ENCODE results near the gene CNTN4.

The CNTN4 gene

DNA sequence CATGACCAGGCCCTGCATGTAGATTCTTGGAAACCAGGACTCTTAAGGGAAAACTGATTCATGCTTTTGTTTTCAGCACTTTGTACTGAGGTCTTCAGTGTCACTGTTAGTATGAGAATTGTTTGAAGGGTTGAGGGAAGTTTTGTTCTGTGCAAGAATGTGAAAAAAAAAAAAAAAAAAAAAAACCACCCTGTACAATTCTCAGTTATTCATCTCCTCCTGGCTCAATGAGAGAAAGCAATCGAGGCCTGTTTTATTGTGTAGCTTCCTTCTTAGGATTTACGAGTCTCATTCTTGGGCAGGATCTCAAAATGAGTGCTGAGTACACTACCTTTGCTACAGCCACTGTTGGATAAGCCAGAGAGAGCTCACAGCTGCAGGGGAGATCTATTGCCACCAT, 469.5 kb downstream of the CNTN4 start:
- DNase-seq (no peak), ATAC-seq (no peak)
- H3K4me1 Mint-ChIP-seq = no peaks in the 10 kb centered on the region
- H3K9me3 Mint-ChIP-seq = no peaks in the 10 kb centered on the region
- no peaks in the 10 kb centered on the region for H3K36me3 Mint-ChIP-seq (ENCODE audit: low read depth)
- H3K27ac Mint-ChIP-seq = no peak overlapping the region
- H3K27me3 Mint-ChIP-seq = no peaks in the 10 kb centered on the region
- H3K4me3 Mint-ChIP-seq = no peak overlapping the region

DNA sequence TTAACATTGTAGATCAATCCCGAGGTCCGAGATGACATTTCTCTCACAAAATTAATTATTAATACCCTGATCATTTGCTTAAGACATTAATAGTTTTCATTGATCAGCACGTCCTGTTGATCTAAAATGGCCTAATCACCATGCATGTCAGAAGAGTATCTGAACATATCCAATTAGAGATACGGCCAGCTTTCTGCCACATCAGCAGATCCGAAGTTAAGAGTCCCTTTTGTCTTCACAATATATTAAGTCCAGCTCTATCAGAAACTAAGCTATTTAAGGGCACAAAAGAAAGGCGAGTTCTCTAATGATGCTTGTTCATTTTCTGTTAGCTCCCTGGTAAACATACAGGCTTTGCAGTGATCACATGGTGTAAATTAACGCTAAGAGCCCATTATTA, 470.3 kb downstream of the CNTN4 start:
- Mint-ChIP-seq H3K36me3 (ENCODE audit: low read depth) (no peaks in the 10 kb centered on the region), H3K4me1 (no peaks in the 10 kb centered on the region), H3K27ac (no peak overlapping the region), H3K9me3 (no peaks in the 10 kb centered on the region), H3K27me3 (no peaks in the 10 kb centered on the region), H3K4me3 (no peak overlapping the region)
- DNase-seq = no peak
- no peak for ATAC-seq

DNA sequence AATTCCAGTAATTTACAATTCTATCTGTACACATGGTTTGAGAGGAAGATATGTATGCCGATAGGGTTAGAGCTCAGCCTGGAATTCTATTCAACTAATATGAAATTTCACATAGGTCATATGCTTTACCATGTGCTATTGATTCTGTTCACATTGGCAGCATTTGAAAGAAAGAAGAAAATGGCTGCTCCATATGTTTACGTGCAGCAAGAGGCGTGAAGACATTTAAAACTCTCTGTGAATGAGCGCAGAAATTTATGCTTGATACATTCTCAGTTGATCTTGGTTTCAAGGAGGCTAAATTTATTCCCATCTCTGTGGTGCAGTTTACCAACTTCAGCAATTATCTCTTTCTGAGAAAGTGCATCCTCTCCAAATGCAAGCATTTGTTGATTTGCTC, 478.9 kb downstream of the CNTN4 start:
- no peak overlapping the region for H3K27ac Mint-ChIP-seq
- H3K4me1 Mint-ChIP-seq = no peaks in the 10 kb centered on the region
- no peaks in the 10 kb centered on the region for H3K36me3 Mint-ChIP-seq (ENCODE audit: low read depth)
- DNase-seq = no peak
- no peaks in the 10 kb centered on the region for H3K9me3 Mint-ChIP-seq
- H3K27me3 Mint-ChIP-seq = no peaks in the 10 kb centered on the region
- no peak for ATAC-seq
- no peak overlapping the region for H3K4me3 Mint-ChIP-seq

DNA sequence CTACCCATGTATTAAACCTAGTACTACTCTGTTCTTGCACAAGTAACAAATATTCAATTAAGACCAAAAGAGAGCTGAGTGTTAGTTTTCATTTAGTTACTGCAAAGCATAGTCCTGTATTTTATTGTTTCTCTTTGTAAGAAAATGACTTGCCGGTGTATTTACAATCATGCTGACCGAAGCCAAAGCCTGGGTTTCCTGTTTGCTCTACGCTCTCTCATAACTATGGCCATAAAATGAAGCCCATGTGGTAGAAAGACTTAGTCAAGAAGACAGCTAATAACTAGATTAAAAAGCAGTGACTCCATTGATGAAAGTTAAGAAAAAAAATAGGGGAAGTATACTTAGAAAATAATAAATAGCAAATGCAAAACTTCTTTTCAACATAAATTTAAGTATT, 479.9 kb downstream of the CNTN4 start:
- ATAC-seq (no peak), DNase-seq (no peak)
- H3K4me1 Mint-ChIP-seq = no peaks in the 10 kb centered on the region
- H3K27me3 Mint-ChIP-seq = no peaks in the 10 kb centered on the region
- H3K27ac Mint-ChIP-seq = no peak overlapping the region
- H3K36me3 Mint-ChIP-seq (ENCODE audit: low read depth) = no peaks in the 10 kb centered on the region
- no peaks in the 10 kb centered on the region for H3K9me3 Mint-ChIP-seq
- H3K4me3 Mint-ChIP-seq = no peak overlapping the region

DNA sequence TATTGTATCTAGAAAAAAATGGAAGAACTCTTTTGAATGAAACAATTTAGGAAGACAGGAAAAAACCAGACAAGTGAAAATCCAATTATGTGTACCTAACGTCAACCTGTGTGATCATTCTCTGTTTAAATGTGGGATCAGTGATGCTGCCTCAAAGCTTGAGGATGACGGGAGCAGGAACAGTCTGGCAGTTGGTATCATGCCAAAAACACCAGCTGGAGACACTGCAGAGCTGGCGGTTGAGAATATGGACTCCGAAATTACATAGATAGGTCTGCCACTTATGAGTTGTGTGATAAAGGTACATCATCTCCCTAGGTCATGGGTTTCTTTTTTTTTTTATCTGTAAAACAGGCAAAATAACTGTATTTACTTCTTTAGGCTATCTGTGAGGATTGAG, 480.5 kb downstream of the CNTN4 start:
- H3K27ac Mint-ChIP-seq = no peak overlapping the region
- no peaks in the 10 kb centered on the region for H3K9me3 Mint-ChIP-seq
- DNase-seq = no peak
- no peaks in the 10 kb centered on the region for H3K27me3 Mint-ChIP-seq
- no peak overlapping the region for H3K4me3 Mint-ChIP-seq
- H3K36me3 Mint-ChIP-seq (ENCODE audit: low read depth) = no peaks in the 10 kb centered on the region
- ATAC-seq = no peak
- no peaks in the 10 kb centered on the region for H3K4me1 Mint-ChIP-seq

DNA sequence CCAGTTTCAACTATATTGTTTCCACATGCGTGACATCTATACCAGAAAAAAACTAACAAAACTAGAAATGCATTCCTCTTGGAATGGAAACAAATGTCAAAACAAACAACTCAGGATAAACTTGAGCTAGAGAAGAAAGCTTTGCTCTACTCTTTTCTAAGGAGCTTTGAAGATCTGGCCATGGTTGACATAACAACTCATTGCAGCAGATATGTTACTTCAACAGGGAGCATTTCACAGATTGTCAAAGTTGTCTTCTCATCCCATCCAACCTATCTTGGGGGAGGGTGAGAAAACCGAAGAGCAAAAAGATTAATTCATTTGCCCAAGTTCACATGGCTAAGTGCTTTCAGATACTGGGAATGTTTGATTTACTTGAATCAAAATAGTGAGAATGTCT, 484.4 kb downstream of the CNTN4 start:
- H3K27me3 Mint-ChIP-seq = no peaks in the 10 kb centered on the region
- H3K4me1 Mint-ChIP-seq = no peaks in the 10 kb centered on the region
- ATAC-seq (no peak), DNase-seq (no peak)
- no peak overlapping the region for H3K27ac Mint-ChIP-seq
- H3K4me3 Mint-ChIP-seq = no peak overlapping the region
- no peaks in the 10 kb centered on the region for H3K9me3 Mint-ChIP-seq
- no peaks in the 10 kb centered on the region for H3K36me3 Mint-ChIP-seq (ENCODE audit: low read depth)

DNA sequence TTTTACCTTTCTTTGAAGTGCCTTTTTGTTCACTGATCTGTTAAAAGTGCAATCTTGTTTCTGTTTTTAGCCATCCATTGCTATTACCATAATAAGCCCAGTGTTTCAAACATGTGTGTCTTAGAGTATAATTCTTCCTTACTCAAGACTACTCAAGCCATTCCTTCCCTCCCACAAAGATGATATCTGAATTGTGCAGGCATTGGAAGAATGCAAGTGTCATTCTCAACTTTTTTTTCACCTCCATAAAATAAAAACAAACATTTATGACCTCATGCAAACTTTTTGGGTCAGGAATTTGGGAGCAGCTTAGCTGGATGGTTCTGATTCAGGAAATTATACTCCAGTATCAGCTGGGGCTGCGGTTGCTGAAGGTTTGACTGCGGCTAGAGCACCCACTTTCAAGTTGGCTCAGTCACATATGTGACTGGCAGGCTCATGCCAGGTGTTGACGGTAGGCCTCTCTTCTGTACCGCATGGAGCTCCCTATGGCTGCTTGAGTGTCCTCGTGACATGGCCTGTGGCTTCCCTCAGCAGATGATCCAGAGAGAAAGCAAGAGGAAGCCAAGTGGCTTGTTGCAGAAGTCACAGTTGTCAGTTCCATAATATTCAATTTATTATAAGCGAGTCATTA, 490.8 kb downstream of the CNTN4 start:
- Mint-ChIP-seq H3K4me3 (no peak overlapping the region), H3K36me3 (ENCODE audit: low read depth) (no peaks in the 10 kb centered on the region), H3K9me3 (peaks cover 8% of the 10 kb centered on the region), H3K4me1 (no peaks in the 10 kb centered on the region), H3K27ac (no peak overlapping the region), H3K27me3 (no peaks in the 10 kb centered on the region)
- DNase-seq (no peak), ATAC-seq (no peak)

DNA sequence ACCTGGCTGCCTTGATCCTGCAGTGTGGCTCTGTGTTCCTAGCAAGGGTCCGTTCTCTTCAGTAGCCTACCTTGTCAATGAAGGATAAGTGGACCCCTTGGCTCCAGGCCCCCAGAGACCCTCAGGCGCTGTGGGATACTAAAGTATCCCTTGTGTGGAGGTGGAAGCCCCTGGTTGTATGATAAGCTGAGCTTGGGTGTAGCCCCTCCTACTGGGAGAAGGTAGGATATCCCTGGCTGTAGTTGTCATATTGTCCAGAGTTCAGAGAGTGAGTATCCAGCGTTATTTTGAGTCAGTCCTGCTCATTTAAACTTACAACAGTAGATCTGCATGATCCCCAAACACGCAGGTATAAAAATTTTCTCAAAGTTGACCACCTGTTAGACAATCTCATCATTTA, 496.8 kb downstream of the CNTN4 start:
- no peak overlapping the region for H3K27ac Mint-ChIP-seq
- no peak overlapping the region for H3K4me3 Mint-ChIP-seq
- ATAC-seq (no peak), DNase-seq (no peak)
- H3K36me3 Mint-ChIP-seq (ENCODE audit: low read depth) = no peaks in the 10 kb centered on the region
- H3K9me3 Mint-ChIP-seq = peaks cover 2% of the 10 kb centered on the region
- no peaks in the 10 kb centered on the region for H3K27me3 Mint-ChIP-seq
- H3K4me1 Mint-ChIP-seq = no peaks in the 10 kb centered on the region

DNA sequence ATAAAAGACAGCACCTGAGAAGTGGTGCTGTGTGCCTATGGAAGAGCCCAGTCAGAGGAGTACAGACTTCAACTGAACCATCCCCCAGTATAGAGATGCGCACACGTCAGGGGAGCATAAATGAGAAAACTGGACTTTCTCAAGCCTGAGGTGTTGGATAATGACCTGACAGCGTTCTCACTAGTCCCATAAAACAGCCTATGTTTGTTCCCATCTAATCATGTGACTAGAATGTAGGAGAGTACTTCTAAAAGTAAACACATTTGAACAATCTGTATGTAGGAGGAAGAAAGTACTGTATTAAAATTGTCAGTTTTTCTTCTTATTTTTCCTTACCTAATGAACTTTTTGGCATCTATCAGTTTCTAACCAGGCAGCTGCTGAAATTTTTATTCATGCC, 498.9 kb downstream of the CNTN4 start:
- Mint-ChIP-seq H3K4me1 (no peaks in the 10 kb centered on the region), H3K27me3 (no peaks in the 10 kb centered on the region), H3K9me3 (no peaks in the 10 kb centered on the region), H3K36me3 (ENCODE audit: low read depth) (no peaks in the 10 kb centered on the region), H3K4me3 (no peak overlapping the region), H3K27ac (no peak overlapping the region)
- no peak for ATAC-seq
- no peak for DNase-seq

DNA sequence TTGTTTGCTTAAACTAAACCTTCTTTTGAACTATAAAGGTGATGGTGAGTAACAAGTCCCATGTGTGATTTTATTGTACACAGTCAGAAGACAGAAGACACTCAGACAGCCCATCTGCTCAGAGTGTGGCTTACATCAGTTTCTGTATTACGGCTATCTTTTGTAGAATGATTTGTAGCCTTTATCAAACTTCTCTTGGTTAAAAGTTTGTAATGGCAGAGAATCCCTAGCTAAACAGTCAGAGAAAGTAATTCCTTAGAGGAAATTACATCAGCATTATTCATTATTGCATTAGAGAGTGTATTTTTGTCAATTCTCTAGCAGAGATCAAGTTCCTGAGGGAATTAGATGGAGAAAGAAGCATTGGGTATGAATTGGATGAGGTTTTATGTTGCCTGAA, 500.8 kb downstream of the CNTN4 start:
- ATAC-seq = no peak
- no peak for DNase-seq
- Mint-ChIP-seq H3K27ac (no peak overlapping the region), H3K9me3 (no peaks in the 10 kb centered on the region), H3K36me3 (ENCODE audit: low read depth) (no peaks in the 10 kb centered on the region), H3K4me1 (no peaks in the 10 kb centered on the region), H3K4me3 (no peak overlapping the region), H3K27me3 (no peaks in the 10 kb centered on the region)

DNA sequence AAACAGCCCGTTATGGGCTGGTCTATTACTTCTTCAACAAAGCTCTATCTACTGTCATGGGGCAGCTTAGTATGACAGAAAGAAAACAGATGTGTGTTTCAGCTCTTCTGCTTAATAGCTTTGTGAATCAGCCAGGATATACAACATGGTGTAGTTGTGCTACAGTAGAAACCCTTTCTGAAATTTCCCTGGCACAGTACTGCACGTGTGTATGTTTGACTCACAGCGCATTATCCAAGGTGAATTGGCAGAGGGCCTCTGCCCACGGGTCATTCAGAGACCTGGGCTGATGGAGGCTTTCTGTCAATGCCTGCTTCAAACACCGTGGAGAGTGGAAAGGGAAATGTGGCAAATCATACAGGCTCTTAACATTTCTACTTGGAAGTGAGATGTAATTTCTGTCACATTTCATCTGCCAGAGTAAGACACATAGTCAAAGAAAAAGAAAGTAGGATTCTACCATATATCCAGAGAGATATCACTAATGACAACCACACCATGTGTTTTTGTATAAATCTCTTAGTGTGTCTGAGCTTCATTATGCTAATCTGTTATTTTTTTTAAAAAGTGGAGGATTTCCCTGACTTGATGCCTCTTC, 505.1 kb downstream of the CNTN4 start:
- no peak overlapping the region for H3K4me3 Mint-ChIP-seq
- ATAC-seq = no peak
- no peaks in the 10 kb centered on the region for H3K36me3 Mint-ChIP-seq (ENCODE audit: low read depth)
- no peak for DNase-seq
- H3K4me1 Mint-ChIP-seq = no peaks in the 10 kb centered on the region
- H3K9me3 Mint-ChIP-seq = no peaks in the 10 kb centered on the region
- H3K27me3 Mint-ChIP-seq = no peaks in the 10 kb centered on the region
- no peak overlapping the region for H3K27ac Mint-ChIP-seq

DNA sequence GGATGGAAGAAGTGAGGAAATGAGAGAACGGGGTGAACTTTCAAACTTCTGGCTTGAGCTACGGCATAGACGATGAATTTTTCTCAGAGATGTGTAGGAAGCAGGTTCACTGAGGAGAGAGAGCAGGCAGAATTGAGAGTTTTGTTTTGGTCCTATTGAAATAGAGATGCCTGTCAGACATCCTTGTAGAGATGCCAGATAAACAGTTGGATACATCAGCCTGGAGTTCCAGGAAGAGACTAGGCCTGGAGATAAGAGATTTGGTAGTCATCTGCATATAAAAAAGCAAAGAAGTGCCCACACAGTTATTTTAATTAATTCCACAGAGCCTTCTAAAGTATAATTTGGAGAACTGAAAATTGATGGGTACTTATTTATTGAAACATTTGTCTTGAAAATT, 515.9 kb downstream of the CNTN4 start:
- peaks cover 7% of the 10 kb centered on the region for H3K9me3 Mint-ChIP-seq
- ATAC-seq (no peak), DNase-seq (no peak)
- peaks cover 2% of the 10 kb centered on the region for H3K27me3 Mint-ChIP-seq
- H3K4me3 Mint-ChIP-seq = no peak overlapping the region
- H3K36me3 Mint-ChIP-seq (ENCODE audit: low read depth) = no peaks in the 10 kb centered on the region
- H3K27ac Mint-ChIP-seq = no peak overlapping the region
- H3K4me1 Mint-ChIP-seq = no peaks in the 10 kb centered on the region

DNA sequence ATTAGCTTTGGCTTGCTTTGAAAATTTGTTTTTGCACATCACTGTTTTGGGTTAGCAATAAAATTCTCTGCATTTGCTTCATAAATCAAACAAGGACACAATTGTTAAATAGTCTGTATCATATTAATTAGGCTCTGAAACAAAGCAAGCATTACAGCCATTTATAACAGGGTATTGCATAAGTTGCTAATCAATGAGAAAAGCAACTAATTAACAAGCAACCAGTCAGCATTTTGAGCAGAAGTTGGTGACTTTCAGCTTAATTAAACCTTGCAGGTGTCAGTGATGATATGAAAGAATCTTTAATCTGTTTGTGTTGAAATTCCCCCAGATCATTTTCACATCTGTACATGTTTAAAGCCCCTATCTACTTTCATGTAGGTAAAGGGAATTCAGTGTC, 516.4 kb downstream of the CNTN4 start:
- no peaks in the 10 kb centered on the region for H3K36me3 Mint-ChIP-seq (ENCODE audit: low read depth)

DNA sequence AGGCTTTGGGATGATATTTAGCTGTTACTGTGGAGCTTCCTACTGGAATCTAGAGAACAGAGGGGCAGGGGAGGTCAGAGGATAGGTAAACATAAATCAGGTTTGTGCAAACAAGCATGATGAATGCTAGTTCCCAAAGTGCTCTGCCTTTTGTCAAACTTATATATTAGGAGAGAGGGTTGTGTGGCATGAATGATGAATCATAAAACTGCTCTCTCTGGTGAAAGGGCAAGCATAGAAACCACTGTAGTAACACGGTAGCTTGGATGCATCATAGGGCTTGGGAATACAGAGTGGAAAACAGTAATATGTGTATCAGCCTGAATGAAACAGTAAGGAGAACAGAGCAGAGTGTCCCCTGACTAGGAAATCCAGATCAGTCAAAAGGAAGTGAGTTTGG, 524.8 kb downstream of the CNTN4 start:
- ATAC-seq (no peak), DNase-seq (no peak)
- Mint-ChIP-seq H3K36me3 (ENCODE audit: low read depth) (no peaks in the 10 kb centered on the region), H3K27me3 (no peaks in the 10 kb centered on the region), H3K27ac (no peak overlapping the region), H3K4me3 (no peak overlapping the region), H3K9me3 (no peaks in the 10 kb centered on the region), H3K4me1 (no peaks in the 10 kb centered on the region)

More for the DNA sequence above, 516.4 kb downstream of the CNTN4 start:
- Mint-ChIP-seq H3K27ac (no peak overlapping the region), H3K4me3 (no peak overlapping the region), H3K4me1 (no peaks in the 10 kb centered on the region), H3K27me3 (peaks cover 2% of the 10 kb centered on the region), H3K9me3 (peaks cover 7% of the 10 kb centered on the region)
- no peak for DNase-seq
- ATAC-seq = no peak

DNA sequence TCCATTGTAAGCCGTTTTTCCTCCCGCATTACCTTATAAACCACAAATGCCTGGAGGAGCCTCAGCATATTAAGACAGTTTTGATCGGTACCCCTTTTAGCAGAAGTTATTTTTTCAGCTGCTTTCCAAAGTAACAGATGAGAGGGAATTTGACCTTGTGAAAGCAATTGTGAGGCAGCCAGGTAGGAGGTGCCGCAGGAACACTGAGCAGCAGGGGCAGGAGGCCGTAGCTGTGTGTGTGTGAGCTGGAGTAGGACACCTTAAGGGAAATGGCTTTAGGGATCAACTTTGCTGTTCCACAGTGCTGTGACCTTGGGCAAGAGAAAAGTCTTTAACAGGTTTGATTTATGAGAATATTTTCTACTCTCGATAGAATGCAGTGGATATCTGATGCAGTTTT, 529.5 kb downstream of the CNTN4 start:
- Mint-ChIP-seq H3K9me3 (no peaks in the 10 kb centered on the region), H3K4me3 (no peak overlapping the region), H3K27me3 (no peaks in the 10 kb centered on the region), H3K36me3 (ENCODE audit: low read depth) (no peaks in the 10 kb centered on the region), H3K4me1 (no peaks in the 10 kb centered on the region), H3K27ac (no peak overlapping the region)
- no peak for ATAC-seq
- DNase-seq = no peak

DNA sequence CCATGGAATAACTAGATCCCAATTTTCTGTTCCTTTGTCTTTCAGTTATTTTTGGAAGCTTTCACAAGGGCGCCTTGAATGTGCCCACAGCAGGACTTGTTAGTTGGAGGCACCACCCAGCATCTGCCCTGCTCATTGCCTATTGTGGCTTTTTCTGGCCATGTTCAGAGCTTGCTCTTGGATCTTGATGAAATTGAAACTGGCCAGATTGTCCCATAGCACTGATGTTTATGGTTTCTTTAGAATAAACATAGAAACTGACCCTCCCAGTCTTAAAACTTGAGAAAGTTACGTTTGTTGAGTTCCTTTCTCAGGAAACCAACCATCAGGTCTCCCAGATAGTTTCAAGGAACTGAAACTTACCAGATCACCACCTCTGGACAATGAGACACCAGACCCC, 536.8 kb downstream of the CNTN4 start:
- H3K4me1 Mint-ChIP-seq = no peaks in the 10 kb centered on the region
- DNase-seq = no peak
- H3K27ac Mint-ChIP-seq = no peak overlapping the region
- H3K9me3 Mint-ChIP-seq = no peaks in the 10 kb centered on the region
- H3K4me3 Mint-ChIP-seq = no peak overlapping the region
- H3K27me3 Mint-ChIP-seq = no peaks in the 10 kb centered on the region
- ATAC-seq = no peak
- no peaks in the 10 kb centered on the region for H3K36me3 Mint-ChIP-seq (ENCODE audit: low read depth)
